ACHN (cell line): ENCODE results near the gene STEAP3.
"Not testable (repeated sequence)": the region's sequence is repeated elsewhere in the genome, so short reads cannot be mapped to it uniquely, and the experiment has no call there.

Source experiments
- DNase-seq: peaks from one replicate; pipeline ENCODE4 v3.0.0-alpha.2; 2015
- in situ Hi-C: cut with HindIII; loops from 2 replicates; pipeline ENCODE4 v1.10.0; 2017; ENCODE audit warnings: low sequenced_read_pairs, low pct_ligation_motif_present, low pct_unique_long_range_greater_than_20kb

The STEAP3 gene

GRCh38 chr2:119253760-119254600 lies 30.3 kb downstream of the STEAP3 start:
- in situ Hi-C loops: no loop called here
- DNase-seq: no peak

DNA sequence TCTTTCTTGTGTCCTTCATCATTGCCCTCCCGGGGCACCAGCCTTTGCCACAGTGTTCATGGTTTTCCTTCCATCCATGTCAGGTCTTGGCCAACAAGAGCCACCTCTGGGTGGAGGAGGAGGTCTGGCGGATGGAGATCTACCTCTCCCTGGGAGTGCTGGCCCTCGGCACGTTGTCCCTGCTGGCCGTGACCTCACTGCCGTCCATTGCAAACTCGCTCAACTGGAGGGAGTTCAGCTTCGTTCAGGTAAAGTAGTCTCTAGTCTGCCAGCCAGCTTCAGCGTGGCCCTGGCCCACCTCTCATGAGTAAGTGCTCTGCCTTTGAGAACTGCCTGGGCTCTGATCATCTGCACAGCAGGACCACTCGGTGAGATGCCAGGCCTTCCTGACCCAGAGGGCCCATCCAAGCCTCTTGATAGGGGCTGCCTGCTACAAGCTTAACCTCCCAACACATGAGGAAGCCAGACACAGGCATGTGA lies 31.0 kb downstream of the STEAP3 start:
- DNase-seq: no peak
- in situ Hi-C loops: no loop called here

DNA sequence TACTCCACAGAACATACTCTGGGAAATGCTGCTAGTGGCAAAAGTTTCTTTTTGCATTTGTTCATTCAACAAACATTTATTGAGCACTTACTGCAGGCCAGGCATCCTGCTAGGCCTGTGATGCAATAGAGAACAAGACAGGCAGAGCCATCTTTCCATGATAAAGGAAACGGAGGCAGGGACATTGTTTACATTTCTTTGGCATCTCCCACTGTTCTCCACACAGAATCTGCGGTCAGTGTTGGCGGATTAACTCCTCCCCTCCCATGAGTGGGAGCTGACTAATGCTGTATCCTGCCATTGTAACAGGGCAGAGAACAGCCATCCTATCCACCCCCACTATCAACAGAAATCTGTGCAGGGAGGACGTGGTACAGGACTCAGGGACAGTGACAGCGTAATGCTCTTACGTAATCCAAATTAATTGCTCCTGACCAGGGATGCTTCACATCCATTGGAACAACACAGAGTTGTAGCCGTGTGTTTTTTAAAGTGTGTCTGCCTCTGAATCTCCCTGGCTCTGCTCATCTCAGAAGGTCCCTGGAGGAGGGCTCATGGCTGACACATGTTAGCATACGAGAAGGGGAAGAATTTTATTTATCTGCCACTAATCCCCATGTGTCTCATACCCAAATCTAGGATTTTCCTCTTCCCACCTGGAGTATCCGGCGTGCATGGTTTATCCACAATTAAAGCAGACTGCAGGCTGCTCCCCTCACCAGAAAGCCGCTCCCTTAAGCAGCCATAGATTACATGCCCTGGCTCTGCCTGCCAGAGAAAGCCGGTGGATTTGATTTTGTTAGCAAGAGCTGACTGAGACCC lies 32.3 kb downstream of the STEAP3 start:
- in situ Hi-C loops: no loop called here
- peak; percentile 94 for DNase-seq

GRCh38 chr2:119256582-119256921 lies 32.9 kb downstream of the STEAP3 start:
- DNase-seq: no peak
- in situ Hi-C loops: no loop called here

DNA sequence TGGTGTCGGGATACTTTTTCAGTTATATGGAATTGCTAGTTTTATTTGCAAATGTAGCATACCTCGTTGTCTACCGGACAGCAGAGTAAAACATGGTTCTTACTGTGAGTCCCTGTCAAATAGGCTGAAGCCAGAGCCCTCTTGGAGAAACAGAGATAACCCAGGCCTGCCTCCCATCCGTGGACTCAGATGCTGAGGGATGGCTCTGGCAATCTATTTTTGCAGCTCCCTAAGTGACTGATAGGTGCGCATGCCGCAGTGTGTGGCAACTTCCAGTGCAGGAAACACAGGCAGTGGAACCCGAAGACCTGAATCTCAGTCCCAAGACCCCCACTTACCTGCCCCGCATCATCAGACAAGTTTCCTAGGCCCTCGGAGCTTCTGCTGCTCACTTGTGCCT lies 33.6 kb downstream of the STEAP3 start:
- in situ Hi-C loops: no loop called here
- no peak for DNase-seq

- in situ Hi-C loops: no loop called here
- no peak for DNase-seq
Measured at GRCh38 chr2:119259296-119259860, 35.7 kb downstream of the STEAP3 start.

- in situ Hi-C loops: no loop called here
- DNase-seq: peak; percentile 50
Measured at GRCh38 chr2:119260646-119261492, 37.2 kb downstream of the STEAP3 start.

GRCh38 chr2:119261493-119262225 lies 38.0 kb downstream of the STEAP3 start:
- in situ Hi-C loops: no loop called here
- no peak for DNase-seq

DNA sequence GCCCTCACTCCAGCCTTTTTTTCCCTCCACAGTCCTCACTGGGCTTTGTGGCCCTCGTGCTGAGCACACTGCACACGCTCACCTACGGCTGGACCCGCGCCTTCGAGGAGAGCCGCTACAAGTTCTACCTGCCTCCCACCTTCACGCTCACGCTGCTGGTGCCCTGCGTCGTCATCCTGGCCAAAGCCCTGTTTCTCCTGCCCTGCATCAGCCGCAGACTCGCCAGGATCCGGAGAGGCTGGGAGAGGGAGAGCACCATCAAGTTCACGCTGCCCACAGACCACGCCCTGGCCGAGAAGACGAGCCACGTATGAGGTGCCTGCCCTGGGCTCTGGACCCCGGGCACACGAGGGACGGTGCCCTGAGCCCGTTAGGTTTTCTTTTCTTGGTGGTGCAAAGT lies 39.4 kb downstream of the STEAP3 start:
- no peak for DNase-seq
- in situ Hi-C loops: no loop called here

- in situ Hi-C loops: no loop called here
- DNase-seq: no peak
Measured at GRCh38 chr2:119263656-119264055, 40.0 kb downstream of the STEAP3 start.

DNA sequence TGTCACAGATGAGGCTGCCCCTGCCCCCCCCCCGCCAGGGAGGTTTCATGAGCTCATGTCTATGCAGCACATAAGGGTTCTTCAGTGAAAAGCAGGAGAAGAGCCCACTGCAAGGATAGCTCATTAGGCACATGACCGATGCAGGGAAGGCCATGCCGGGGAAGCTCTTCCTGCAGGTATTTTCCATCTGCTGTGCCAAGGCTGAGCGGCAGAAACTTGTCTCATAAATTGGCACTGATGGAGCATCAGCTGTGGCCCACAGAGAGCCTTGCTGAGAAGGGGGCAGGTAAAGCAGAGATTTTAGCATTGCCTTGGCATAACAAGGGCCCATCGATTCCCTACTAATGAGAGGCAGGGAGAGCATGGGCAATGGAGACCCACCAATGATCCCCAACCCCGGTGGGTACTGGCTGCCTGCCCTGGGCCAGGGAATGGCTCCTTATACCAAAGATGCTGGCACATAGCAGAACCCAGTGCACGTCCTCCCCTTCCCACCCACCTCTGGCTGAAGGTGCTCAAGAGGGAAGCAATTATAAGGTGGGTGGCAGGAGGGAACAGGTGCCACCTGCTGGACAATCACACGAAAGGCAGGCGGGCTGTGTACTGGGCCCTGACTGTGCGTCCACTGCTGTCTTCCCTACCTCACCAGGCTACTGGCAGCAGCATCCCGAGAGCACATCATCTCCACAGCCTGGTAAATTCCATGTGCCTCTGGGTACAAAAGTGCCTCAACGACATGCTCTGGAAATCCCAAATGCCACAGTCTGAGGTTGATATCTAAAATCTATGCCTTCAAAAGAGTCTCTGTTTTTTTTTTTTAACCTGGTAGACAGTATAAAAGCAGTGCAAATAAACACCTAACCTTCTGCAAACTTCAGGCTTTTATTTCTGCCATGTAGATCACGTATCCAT lies 41.4 kb downstream of the STEAP3 start:
- in situ Hi-C loops: no loop called here
- DNase-seq: peak; percentile 56

DNA sequence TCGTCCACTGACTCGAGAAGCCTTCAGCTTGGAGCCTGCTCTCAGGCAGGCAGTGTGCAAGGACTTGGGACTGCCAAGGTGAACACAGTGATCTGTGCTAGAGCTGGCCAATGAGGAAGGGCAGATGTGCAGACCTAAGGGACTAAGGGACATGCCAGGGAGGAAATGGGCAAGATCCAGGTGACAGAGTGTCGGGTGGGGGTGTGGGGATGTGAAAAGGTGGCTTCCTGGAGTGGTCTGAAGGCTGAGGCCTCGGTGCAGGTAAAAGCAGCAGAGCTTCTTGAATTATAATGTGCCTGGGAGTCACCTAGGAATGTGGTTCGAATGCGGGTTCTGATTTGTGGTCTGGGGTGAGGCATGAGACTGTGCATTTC lies 42.0 kb downstream of the STEAP3 start:
- no peak for DNase-seq
- in situ Hi-C loops: no loop called here

DNA sequence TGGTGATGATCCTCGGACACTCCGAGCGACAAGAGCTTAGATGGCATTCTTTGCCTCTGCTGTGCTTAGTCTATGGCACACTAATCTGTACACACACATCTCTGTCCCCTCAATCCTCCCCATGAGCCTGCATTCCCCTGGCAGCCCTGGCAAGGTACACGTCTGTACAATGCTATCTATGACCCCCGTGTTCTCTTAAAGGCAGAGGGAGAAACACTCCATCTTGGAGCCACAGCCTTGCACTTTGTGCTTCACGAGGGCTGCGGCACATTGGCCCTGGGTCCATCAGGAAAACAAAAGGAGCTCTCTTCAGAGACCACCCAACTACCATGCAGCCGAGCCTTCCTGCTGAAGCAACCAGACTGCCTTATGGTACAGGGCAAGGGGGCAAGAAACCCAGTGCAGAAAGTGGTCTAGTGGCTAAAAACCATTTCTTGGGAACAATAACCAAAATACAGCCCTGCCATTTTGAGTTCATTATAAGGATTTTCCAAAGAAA lies 42.5 kb downstream of the STEAP3 start:
- in situ Hi-C loops: no loop called here
- no peak for DNase-seq

GRCh38 chr2:119267604-119268003 lies 44.0 kb downstream of the STEAP3 start:
- DNase-seq: no peak
- in situ Hi-C loops: no loop called here

GRCh38 chr2:119276864-119277263 lies 53.2 kb downstream of the STEAP3 start:
- in situ Hi-C loops: no loop called here
- no peak for DNase-seq

- in situ Hi-C loops, DNase-seq: not testable (repeated sequence)
Measured at GRCh38 chr2:119278385-119278784, 54.8 kb downstream of the STEAP3 start.

GRCh38 chr2:119278946-119279345 lies 55.3 kb downstream of the STEAP3 start:
- no peak for DNase-seq
- in situ Hi-C loops: no loop called here
